ENCODE measurements around the gene JADE2. TPM values are rescaled to one million over a fixed set of nuclear protein-coding genes. Genes with fewer than 3 reads are reported as not detected.
A peak's percentile ranks its signal among the peaks of the same experiment; 100 is the strongest.

The JADE2 gene
- total RNA-seq, 4 donors from 2014 or later: 35.5 to 68.1 (median 59.0) TPM

DNA sequence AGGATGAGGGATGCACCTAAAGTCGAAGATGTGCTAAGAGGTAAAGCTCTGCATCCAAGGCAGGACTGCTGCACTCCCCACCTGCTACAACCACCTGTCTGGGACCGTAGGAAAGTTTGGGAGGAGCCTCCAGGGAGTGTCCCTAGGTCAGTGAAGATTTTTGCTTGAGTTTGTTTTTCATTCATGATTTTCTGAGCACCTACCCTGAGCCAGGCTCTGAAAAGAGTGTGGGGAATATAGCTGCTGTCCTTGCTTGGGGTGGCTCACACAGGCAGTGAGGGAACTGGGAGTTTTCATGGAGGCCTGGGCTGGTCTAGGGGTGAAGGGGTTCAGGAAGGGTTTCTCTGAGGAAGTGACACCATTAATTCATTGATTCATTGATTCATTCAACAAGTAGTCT is 58.3 kb downstream of the JADE2 start:
- intact Hi-C loops (cut with DNase I; ENCODE audit: low total_unique reads): loop anchor here (10.0 kb wide), 1 partner anchor 399 kb away; no protein-coding TSS in a partner anchor
- 69 to 80% methylated on average over 2 of the region's 2 CpGs for WGBS, 2 donors
- no peak overlapping the region for H3K4me3 ChIP-seq (ENCODE audit: low read depth, poor library complexity, severe bottlenecking)
- TF ChIP-seq, protein P1, sequence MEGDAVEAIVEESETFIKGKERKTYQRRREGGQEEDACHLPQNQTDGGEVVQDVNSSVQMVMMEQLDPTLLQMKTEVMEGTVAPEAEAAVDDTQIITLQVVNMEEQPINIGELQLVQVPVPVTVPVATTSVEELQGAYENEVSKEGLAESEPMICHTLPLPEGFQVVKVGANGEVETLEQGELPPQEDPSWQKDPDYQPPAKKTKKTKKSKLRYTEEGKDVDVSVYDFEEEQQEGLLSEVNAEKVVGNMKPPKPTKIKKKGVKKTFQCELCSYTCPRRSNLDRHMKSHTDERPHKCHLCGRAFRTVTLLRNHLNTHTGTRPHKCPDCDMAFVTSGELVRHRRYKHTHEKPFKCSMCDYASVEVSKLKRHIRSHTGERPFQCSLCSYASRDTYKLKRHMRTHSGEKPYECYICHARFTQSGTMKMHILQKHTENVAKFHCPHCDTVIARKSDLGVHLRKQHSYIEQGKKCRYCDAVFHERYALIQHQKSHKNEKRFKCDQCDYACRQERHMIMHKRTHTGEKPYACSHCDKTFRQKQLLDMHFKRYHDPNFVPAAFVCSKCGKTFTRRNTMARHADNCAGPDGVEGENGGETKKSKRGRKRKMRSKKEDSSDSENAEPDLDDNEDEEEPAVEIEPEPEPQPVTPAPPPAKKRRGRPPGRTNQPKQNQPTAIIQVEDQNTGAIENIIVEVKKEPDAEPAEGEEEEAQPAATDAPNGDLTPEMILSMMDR (IDR thresholded peaks at IDR 0.05): no peak
- TF ChIP-seq POLR2A (IDR thresholded peaks at IDR 0.05): no peak
- DNase-seq (ENCODE audit: low spot score in 2 of 2): peak in 1 of 2 donors; percentile 52

DNA sequence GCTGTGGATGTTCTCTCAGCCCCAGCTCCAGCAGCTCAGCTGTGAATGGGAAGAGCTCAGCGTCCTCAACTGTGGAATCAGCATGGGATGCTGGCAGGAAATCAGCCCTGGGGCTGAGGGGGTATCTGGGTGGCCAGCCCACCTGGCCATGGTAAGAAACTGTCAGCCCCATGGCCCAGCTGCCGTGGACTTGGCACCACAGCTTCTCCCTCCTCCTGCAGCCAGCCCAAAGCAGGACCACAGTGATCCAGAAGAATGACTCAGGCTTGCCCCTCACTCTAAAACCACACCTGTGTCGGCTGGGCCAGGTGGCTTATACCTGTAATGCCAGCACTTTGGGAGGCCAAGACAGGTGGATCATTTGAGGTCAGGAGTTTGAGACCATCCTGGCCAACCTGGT is 59.2 kb downstream of the JADE2 start:
- no peak overlapping the region for H3K4me3 ChIP-seq (ENCODE audit: low read depth, poor library complexity, severe bottlenecking)
- intact Hi-C loops (cut with DNase I; ENCODE audit: low total_unique reads): loop anchor here (10.0 kb wide), 1 partner anchor 400 kb away; no protein-coding TSS in a partner anchor
- TF ChIP-seq, protein P1 (IDR thresholded peaks at IDR 0.05): no peak
- TF ChIP-seq POLR2A (IDR thresholded peaks at IDR 0.05): no peak
- 66 to 80% methylated on average over 3 of the region's 3 CpGs for WGBS, 2 donors
- DNase-seq (ENCODE audit: low spot score in 2 of 2): peak in 1 of 2 donors; percentile 70

DNA sequence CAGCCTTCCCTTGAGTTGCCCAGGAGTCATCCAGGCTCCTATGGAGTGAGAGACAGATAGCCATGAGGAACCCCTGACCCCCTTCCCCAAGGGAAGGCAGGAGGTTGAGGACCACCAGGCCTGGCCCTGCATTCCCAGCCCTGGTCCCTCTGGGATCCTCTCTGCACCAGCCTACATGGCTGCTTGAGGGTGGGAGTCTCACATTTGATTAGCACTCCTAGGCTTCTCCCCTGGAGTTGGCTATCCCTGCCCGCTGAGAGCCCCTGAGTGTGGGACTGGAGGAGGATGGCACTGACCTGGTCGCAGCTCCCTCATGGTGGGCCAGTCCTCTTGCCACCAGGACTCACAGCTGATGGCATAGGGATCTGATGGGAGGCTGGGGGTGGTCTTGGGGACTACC is 60.5 kb downstream of the JADE2 start:
- TF ChIP-seq, protein P1 (IDR thresholded peaks at IDR 0.05): no peak
- peak in 1 of 2 donors; percentile 77 for DNase-seq (ENCODE audit: low spot score in 2 of 2)
- intact Hi-C loops (cut with DNase I; ENCODE audit: low total_unique reads): loop anchor here (10.0 kb wide), 1 partner anchor 401 kb away; no protein-coding TSS in a partner anchor
- 90 to 93% methylated on average over 2 of the region's 2 CpGs for WGBS, 2 donors
- no peak overlapping the region for H3K4me3 ChIP-seq (ENCODE audit: low read depth, poor library complexity, severe bottlenecking)

DNA sequence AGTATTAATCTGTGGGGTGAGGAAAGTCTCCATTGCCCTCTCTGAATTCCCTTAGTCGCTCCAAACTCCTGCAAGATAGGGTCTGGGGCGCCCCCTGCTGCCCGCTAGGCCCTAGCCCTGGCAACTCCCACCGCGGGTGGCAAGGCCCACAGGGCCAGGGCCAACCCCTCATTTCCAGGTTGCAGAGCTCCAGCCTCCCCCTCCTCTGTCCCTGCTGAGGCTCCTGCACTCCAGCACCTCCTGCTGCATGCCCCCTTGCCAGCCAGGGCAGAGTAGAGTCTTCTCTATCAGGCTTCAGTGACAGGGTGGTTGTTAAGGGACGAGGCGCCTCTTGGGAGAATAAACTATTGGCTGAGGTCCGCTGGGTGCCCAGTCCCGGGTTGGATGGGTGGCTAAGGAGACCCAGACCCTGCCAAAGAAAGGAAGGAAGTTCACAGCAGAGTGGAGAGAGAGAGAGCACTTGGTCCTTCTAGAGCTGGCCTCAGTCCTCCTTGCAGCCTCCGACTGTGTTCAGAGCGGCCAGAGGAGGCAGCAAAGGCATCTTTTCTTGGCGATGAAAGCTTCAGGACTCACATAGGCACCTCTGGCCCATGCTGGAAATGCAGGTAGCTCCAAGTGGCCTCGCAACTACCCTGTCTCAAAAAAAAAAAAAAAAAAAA is 61.5 kb downstream of the JADE2 start:
- TF ChIP-seq POLR2A (IDR thresholded peaks at IDR 0.05): no peak
- TF ChIP-seq, protein P1 (IDR thresholded peaks at IDR 0.05): no peak
- DNase-seq (ENCODE audit: low spot score in 2 of 2): peak; percentile 68 to 96
- 22 to 25% methylated on average over 13 of the region's 13 CpGs for WGBS, 2 donors
- no peak overlapping the region for H3K4me3 ChIP-seq (ENCODE audit: low read depth, poor library complexity, severe bottlenecking)
- intact Hi-C loops (cut with DNase I; ENCODE audit: low total_unique reads): loop anchor here (10.0 kb wide), 1 partner anchor 402 kb away; no protein-coding TSS in a partner anchor

DNA sequence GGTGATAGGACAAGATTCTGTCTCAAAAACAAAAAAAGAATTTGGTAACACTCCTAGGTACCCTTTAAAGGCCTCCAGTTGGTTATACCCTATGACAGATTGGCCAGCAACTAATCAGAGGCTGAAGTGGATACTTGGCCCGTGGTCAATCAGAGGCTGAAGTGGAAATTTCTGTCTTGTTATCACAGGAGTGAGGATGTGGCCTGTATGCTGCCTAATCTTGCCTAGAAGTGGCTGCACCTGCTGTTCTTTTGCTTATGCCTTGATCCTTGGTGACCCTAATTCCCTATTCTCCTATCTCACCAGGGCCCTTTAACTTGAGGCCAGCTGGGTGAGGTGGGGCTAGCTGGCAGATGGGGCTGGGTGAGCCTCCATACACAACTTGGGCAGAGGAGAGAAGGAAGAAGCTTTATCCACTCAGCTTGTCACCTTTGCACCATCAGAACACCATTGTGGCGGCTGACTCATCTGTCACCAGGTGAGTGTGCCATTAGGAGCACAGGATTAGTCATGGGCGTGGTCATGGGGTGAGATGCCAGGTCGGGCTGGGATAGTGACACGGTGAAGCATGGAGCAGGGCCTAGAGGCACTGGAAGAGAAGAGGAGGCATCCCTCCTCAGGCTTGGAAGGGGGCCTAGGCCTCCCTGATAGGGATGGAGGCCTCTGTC is 65.7 kb downstream of the JADE2 start:
- TF ChIP-seq, protein P1 (IDR thresholded peaks at IDR 0.05): no peak
- no peak for TF ChIP-seq POLR2A (IDR thresholded peaks at IDR 0.05)
- 57 to 72% methylated on average over 5 of the region's 5 CpGs for WGBS, 2 donors
- intact Hi-C loops (cut with DNase I; ENCODE audit: low total_unique reads): no loop called here
- no peak overlapping the region for H3K4me3 ChIP-seq (ENCODE audit: low read depth, poor library complexity, severe bottlenecking)
- peak in 1 of 2 donors; percentile 76 for DNase-seq (ENCODE audit: low spot score in 2 of 2)
